Bronchial epithelial cell (primary cell): Measurements from ENCODE around the gene FOXJ2. TPM values are rescaled to one million over a fixed set of nuclear protein-coding genes. Genes with fewer than 3 reads are reported as not detected.
"Not testable (repeated sequence)": the region's sequence is repeated elsewhere in the genome, so short reads cannot be mapped to it uniquely, and the experiment has no call there.

Experiments
- DNase-seq: peaks from one replicate; pipeline ENCODE4 v3.0.0-alpha.2; 2010; ENCODE audit warnings: low read depth
- FAIRE-seq: peaks from 2 replicates; lab custom pipeline; 2011; peaks lifted over from hg19 to GRCh38; lab: Jason Lieb, UNC
- H3K27me3 ChIP-seq: 2 replicates; pipeline ENCODE4 v1.5.1; 2011; ENCODE audit warnings: low read length; ENCODE audit not compliant: control insufficient read depth, insufficient read depth
- H3K36me3 ChIP-seq: 2 replicates; pipeline ENCODE4 v1.5.1; 2011; ENCODE audit warnings: low read length; ENCODE audit not compliant: control insufficient read depth, insufficient read depth
- H3K4me3 ChIP-seq: 2 replicates; pipeline ENCODE4 v1.5.1; 2011; ENCODE audit warnings: mild to moderate bottlenecking, low read depth, low read length, control low read depth
- total RNA-seq: library from RNA; depleted of rRNA; stranded (reverse); fragments of >200 nt; gene quantifications from 2 replicates; pipeline ENCODE4 v1.2.1, GENCODE V29; 2014
- TF ChIP-seq, protein P1 (sequence below): IDR thresholded peaks from 2 replicates; pipeline ENCODE4 v1.5.1; 2011; ENCODE audit warnings: mild to moderate bottlenecking, moderate library complexity, low read length, control low read depth, inconsistent platforms; ENCODE audit not compliant: insufficient read depth, severe bottlenecking

Gene FOXJ2
- total RNA-seq, 1 donor from 2014 or later: 3.4 TPM

DNA sequence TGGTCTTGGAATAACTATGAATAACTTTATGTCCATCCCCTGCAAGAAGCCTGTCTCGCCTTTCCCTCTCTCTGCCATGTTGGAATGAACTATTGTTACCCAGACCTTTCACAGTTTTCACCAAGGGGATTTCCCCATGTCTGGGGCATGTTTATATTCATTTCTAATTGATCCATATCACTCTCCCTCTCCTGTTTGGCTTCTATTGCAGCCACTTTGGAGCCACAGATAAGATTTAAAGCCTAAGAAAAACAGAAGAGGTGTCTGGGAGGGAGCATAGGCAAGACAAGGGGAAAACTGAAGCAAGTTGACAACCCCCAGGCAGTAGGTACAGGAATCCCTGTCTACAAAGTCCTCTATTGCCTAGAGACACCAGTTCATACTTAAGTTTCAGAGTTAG lies 41.0 kb upstream of the FOXJ2 start:
- DNase-seq (no peak), FAIRE-seq (no peak)
- H3K36me3 ChIP-seq: no peaks in the 10 kb centered on the region
- no peaks in the 10 kb centered on the region for H3K27me3 ChIP-seq
- H3K4me3 ChIP-seq: no peak overlapping the region
- TF ChIP-seq, protein P1, sequence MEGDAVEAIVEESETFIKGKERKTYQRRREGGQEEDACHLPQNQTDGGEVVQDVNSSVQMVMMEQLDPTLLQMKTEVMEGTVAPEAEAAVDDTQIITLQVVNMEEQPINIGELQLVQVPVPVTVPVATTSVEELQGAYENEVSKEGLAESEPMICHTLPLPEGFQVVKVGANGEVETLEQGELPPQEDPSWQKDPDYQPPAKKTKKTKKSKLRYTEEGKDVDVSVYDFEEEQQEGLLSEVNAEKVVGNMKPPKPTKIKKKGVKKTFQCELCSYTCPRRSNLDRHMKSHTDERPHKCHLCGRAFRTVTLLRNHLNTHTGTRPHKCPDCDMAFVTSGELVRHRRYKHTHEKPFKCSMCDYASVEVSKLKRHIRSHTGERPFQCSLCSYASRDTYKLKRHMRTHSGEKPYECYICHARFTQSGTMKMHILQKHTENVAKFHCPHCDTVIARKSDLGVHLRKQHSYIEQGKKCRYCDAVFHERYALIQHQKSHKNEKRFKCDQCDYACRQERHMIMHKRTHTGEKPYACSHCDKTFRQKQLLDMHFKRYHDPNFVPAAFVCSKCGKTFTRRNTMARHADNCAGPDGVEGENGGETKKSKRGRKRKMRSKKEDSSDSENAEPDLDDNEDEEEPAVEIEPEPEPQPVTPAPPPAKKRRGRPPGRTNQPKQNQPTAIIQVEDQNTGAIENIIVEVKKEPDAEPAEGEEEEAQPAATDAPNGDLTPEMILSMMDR: no peak

DNA sequence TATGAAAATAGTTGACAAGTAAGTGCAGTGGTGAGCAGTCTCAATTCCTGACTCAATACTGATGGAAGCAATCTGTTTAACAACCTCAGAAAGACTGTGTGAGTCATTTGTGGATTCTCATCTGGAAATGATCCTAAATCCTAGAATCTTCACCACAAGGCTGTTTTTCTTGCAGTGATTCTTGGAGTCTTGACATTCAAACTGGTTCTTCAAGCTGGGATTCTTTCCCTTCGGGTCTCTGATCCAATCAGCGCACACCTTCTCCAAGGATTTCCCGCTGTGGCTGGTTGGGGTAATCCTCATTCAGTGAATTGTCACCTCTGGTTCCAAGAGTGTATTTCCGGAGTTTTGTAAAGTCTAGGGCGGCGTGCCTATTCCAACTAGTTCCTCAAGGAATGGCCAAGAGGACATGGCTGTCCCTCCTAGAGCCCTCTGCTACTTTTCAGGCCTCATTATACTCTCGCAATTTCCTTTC lies 37.7 kb upstream of the FOXJ2 start:
- H3K27me3 ChIP-seq: no peaks in the 10 kb centered on the region
- FAIRE-seq (no peak), DNase-seq (peak; percentile 78)
- H3K36me3 ChIP-seq: no peaks in the 10 kb centered on the region
- H3K4me3 ChIP-seq: no peak overlapping the region
- TF ChIP-seq, protein P1: no peak

DNA sequence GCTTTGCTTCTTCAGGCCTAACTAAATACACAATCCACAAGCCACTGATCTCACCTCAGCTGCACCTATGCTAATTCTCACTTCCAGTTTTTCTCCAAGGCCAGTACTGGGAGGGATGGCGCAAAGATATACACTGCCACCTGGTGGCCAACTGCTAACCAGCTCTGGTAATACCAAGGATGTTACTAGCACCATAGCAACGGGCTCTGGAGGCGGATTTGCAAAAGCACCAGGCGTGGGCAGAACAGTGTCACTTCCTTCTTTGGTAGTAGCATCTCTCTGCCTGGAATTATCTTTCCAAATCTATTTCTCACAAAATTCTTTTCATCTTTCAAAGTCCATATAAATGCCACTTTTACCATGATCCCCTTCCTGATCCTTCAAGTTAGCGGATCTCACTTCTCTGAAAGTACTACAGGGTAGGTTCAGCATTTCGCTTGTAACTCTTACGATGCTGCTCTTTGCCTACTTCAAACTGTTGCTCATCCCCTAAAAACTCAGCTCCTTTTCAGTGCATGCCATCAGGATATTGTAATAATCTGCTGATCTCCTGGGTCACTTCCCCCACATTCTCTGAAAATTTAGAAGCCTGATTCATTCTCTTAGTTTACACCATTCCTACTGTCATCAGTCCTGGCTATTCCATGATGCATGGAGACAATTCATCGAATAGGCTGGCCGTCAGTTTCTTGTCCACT lies 37.1 kb upstream of the FOXJ2 start:
- DNase-seq: peak; percentile 78

DNA sequence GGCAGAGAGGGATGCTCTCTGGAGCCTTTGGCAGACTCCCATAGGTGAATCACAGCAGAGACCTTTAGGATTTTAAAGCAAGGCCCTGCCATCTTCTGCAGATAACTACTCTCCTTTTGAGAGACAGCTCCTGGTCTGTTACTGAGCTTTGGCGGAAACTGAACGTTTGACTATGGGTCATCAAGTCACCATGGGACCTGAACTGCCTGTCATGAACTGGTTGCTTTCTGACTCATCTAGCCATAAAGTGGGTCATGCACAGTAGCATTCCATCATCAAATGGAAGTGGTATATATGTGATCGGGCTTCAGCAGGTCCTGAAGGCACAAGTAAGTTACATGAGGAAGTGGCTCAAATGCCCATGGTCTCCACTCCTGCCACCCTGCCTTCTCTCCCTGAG lies 31.7 kb upstream of the FOXJ2 start:
- not testable (repeated sequence) for DNase-seq, H3K4me3 ChIP-seq, H3K27me3 ChIP-seq, FAIRE-seq, H3K36me3 ChIP-seq

More for the DNA sequence above, 37.1 kb upstream of the FOXJ2 start:
- FAIRE-seq: peak; percentile 58
- Histone ChIP-seq H3K27me3 (no peaks in the 10 kb centered on the region), H3K4me3 (no peak overlapping the region), H3K36me3 (no peaks in the 10 kb centered on the region)
- TF ChIP-seq, protein P1: peak; percentile 62

DNA sequence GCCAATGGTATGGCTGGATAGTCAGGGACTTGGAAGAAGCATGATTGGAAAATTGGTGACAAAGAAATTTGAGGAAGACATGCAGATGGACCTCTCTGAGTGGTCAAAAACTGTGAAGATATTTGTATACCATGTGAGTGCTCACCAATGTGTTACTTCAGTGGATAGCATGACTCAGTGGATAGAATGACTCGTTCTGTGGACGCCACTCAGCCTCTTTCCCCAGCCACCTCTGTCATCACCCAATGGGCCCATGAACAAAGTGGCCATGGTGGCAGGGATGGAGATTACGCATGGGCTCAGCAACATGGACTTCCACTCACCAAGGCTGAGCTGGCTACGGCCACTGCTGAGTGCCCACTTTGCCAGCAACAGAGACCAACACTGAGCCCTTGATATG lies 31.0 kb upstream of the FOXJ2 start:
- H3K36me3 ChIP-seq, H3K27me3 ChIP-seq, FAIRE-seq, H3K4me3 ChIP-seq: not testable (repeated sequence)
- DNase-seq: peak; percentile 38

DNA sequence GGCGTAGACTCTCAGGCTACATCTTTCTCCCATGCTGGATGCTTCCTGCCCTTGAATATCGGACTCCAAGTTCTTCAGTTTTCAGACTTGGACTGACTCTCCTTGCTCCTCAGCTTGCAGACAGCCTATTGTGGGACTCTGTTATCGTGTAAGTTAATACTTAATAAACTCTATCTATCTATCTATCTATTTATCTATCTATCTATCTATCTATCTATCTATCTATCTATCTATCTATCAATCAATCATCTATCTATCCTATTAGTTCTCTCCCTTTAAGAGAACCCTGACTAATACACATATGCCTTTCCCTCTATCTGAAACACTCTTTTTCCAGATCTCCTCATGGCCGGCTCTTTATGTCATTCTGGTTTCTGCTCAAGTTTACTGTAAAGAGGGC lies 27.6 kb upstream of the FOXJ2 start:
- not testable (repeated sequence) for DNase-seq, H3K27me3 ChIP-seq, H3K36me3 ChIP-seq, FAIRE-seq, H3K4me3 ChIP-seq

DNA sequence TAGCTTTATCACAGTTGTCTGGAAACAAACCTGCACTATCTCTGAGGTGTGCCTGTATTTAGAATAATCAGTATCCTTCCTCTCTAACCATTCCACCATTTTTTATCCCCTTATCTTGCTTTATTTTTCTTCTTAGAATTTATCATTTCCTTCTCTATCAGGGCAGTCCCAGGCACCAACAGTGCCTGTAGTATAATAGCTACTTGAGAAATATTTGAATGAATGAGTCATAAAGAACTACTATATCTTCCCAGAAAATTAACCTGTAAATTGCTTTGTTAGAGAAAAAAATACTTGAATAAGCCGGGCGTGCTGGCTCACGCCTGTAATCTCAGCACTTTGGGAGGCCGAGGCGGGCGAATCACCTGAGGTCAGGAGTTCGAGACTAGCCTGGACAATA lies 21.2 kb upstream of the FOXJ2 start:
- no peak overlapping the region for H3K4me3 ChIP-seq
- DNase-seq: peak; percentile 83
- no peaks in the 10 kb centered on the region for H3K36me3 ChIP-seq
- FAIRE-seq: no peak
- no peaks in the 10 kb centered on the region for H3K27me3 ChIP-seq
- TF ChIP-seq, protein P1: no peak
